Liver (tissue), 9 donors: ENCODE data around the gene SH2D6. TPM values are rescaled to one million over a fixed set of nuclear protein-coding genes. Genes with fewer than 3 reads are reported as not detected.

Experiments
- DNase-seq: peaks from one replicate; pipeline ENCODE4 v3.0.0-alpha.2; 2017; ENCODE audit warnings: low spot score
- H3K27ac ChIP-seq, 2 donors: one replicate each; pipeline ENCODE4 v1.7.0; 2013; ENCODE audit warnings: inconsistent platforms in 2 of 2, low read length in 2 of 2, control low read depth in 1 of 2, low read depth in 1 of 2, mild to moderate bottlenecking in 1 of 2
- H3K27me3 ChIP-seq, 4 donors: one replicate each; pipeline versions ENCODE4 v1.6.1 to v1.7.0; 2013; ENCODE audit warnings: low read length in 3 of 4, inconsistent platforms in 1 of 4, mild to moderate bottlenecking in 1 of 4, moderate library complexity in 1 of 4; ENCODE audit not compliant: control insufficient read depth in 4 of 4, insufficient read depth in 4 of 4
- H3K36me3 ChIP-seq, 4 donors: one replicate each; pipeline versions ENCODE4 v1.6.1 to v1.7.0; 2013; ENCODE audit warnings: low read length in 3 of 4, mild to moderate bottlenecking in 3 of 4, low read depth in 1 of 4, moderate library complexity in 1 of 4; ENCODE audit not compliant: control insufficient read depth in 4 of 4, insufficient read depth in 3 of 4
- H3K4me1 ChIP-seq, 4 donors: one replicate each; pipeline versions ENCODE4 v1.6.1 to v1.7.0; 2013; ENCODE audit warnings: low read length in 3 of 4, mild to moderate bottlenecking in 3 of 4, moderate library complexity in 1 of 4; ENCODE audit not compliant: control insufficient read depth in 4 of 4, insufficient read depth in 4 of 4
- H3K4me3 ChIP-seq, 3 donors: one replicate each; pipeline versions ENCODE4 v1.6.1 to v1.7.0; 2013; ENCODE audit warnings: low read length in 3 of 3, control low read depth in 1 of 3, low read depth in 1 of 3, mild to moderate bottlenecking in 1 of 3
- H3K9ac ChIP-seq, 2 donors: one replicate each; pipeline ENCODE4 v1.7.0; 2013; ENCODE audit warnings: low read length in 2 of 2, mild to moderate bottlenecking in 2 of 2, moderate library complexity in 2 of 2, control low read depth in 1 of 2, low read depth in 1 of 2
- H3K9me3 ChIP-seq, 4 donors: one replicate each; pipeline versions ENCODE4 v1.6.1 to v1.7.0; 2013; ENCODE audit warnings: low read length in 3 of 4; ENCODE audit not compliant: control insufficient read depth in 4 of 4
- ATF3 ChIP-seq: IDR thresholded peaks from 2 replicates; pipeline ENCODE4 v1.6.1; 2016; ENCODE audit warnings: antibody characterized with exemption
- CTCF ChIP-seq: fragments of 150-350 bp; IDR thresholded peaks from 2 replicates; pipeline ENCODE4 v1.5.1; 2017; ENCODE audit warnings: improper control_type of control experiment, low read depth, low read length; ENCODE audit not compliant: missing input control
- EGR1 ChIP-seq, 2 donors: IDR thresholded peaks; 2 replicates each; pipeline ENCODE4 v1.6.1; 2016 to 2018; ENCODE audit warnings: antibody characterized with exemption in 2 of 2, low read depth in 2 of 2
- FOXA1 ChIP-seq: IDR thresholded peaks from 2 replicates; pipeline ENCODE4 v1.6.1; 2016; ENCODE audit warnings: antibody characterized with exemption
- FOXA2 ChIP-seq: IDR thresholded peaks from 2 replicates; pipeline ENCODE4 v1.6.1; 2016; ENCODE audit warnings: antibody characterized with exemption
- GABPA ChIP-seq, 2 donors: IDR thresholded peaks in 1 of 2; conservative IDR thresholded peaks in 1 of 2; 2 replicates each; pipeline ENCODE4 v1.6.1; 2016; ENCODE audit warnings: antibody characterized with exemption in 2 of 2, mild to moderate bottlenecking in 1 of 2, moderate library complexity in 1 of 2
- HNF4G ChIP-seq: IDR thresholded peaks from 2 replicates; pipeline ENCODE4 v1.6.1; 2016; ENCODE audit warnings: antibody characterized with exemption
- JUND ChIP-seq, 2 donors: IDR thresholded peaks; 2 replicates each; pipeline ENCODE4 v1.6.1; 2016; ENCODE audit warnings: antibody characterized with exemption in 2 of 2
- MAX ChIP-seq: IDR thresholded peaks from 2 replicates; pipeline ENCODE4 v1.6.1; 2016; ENCODE audit warnings: antibody characterized with exemption
- RXRA ChIP-seq, 2 donors: IDR thresholded peaks; 2 replicates each; pipeline ENCODE4 v1.6.1; 2017 to 2018; ENCODE audit warnings: antibody characterized with exemption in 2 of 2, mild to moderate bottlenecking in 1 of 2
- SP1 ChIP-seq: IDR thresholded peaks from 2 replicates; pipeline ENCODE4 v1.6.1; 2018; ENCODE audit warnings: antibody characterized with exemption, mild to moderate bottlenecking
- TAF1 ChIP-seq: conservative IDR thresholded peaks from 2 replicates; pipeline ENCODE4 v1.6.1; 2016; ENCODE audit warnings: antibody characterized with exemption, mild to moderate bottlenecking
- ZBTB33 ChIP-seq: IDR thresholded peaks from 2 replicates; pipeline ENCODE4 v1.6.1; 2016; ENCODE audit warnings: antibody characterized with exemption
- whole genome bisulfite sequencing: extraction: QIAGEN DNeasy Blood & Tissue Kit; methylation state at CpG from one replicate; pipeline ENCODE4 v1.1.7; 2013; 5-methylcytosine and 5-hydroxymethylcytosine counted together
- polyA plus RNA-seq, 2 donors: library from polyadenylated mRNA; stranded (reverse) in 1 of 2; unstranded in 1 of 2; fragments of 200-250 nt in 1 of 2; fragments of >200 nt in 1 of 2; fragmentation: Nextera tagmentation in 1 of 2; extraction: Ambion mirVana in 1 of 2; gene quantifications; one replicate each; pipeline versions ENCODE4 v1.2.1 to v1.2.3, GENCODE V29; 2013 to 2015
- total RNA-seq, 2 donors: library from RNA; depleted of rRNA; stranded (reverse); fragments of >200 nt; gene quantifications; one replicate each; pipeline ENCODE4 v1.2.3, GENCODE V29; 2014
- donor health status: healthy.
- donor health status: healthy.
- donor health status: healthy.
- donor health status: healthy.
- donor health status: healthy.

Gene SH2D6
- total and polyA plus RNA-seq, 4 donors = 0.28 to 0.92 (median 0.39) TPM; not detected in 1

GRCh38 chr2:85446296-85447221 lies 28.0 kb downstream of the SH2D6 start:
- TF ChIP-seq ATF3 (peak; percentile 4), GABPA (IDR thresholded peaks at IDR 0.05 in 1 of 2, conservative IDR thresholded peaks at IDR 0.05 in 1 of 2) (no peak), MAX (no peak), FOXA1 (no peak), FOXA2 (no peak)
- H3K9me3 ChIP-seq = no peaks in the 10 kb centered on the region
- WGBS = 83% methylated on average over 14 of the region's 14 CpGs
- H3K4me3 ChIP-seq = no peak overlapping the region
- H3K27ac ChIP-seq = peak overlapping the region in 1 of 2 donors; percentile 59
- H3K36me3 ChIP-seq = no peaks in the 10 kb centered on the region
- no peak overlapping the region for H3K9ac ChIP-seq
- no peak for DNase-seq
- H3K27me3 ChIP-seq = no peaks in the 10 kb centered on the region
- peaks cover 4 to 10% (median 9%) of the 10 kb centered on the region in 4 donors for H3K4me1 ChIP-seq

GRCh38 chr2:85447222-85447585 lies 28.7 kb downstream of the SH2D6 start:
- DNase-seq = no peak
- no peak overlapping the region for H3K9ac ChIP-seq
- no peak for TF ChIP-seq TAF1
- TF ChIP-seq HNF4G = no peak
- H3K4me1 ChIP-seq = peaks cover 4 to 10% (median 9%) of the 10 kb centered on the region in 4 donors
- H3K27ac ChIP-seq = no peak overlapping the region
- H3K4me3 ChIP-seq = no peak overlapping the region
- H3K36me3 ChIP-seq = no peaks in the 10 kb centered on the region
- WGBS = 88% methylated on average over 8 of the region's 8 CpGs
- H3K9me3 ChIP-seq = no peaks in the 10 kb centered on the region
- no peaks in the 10 kb centered on the region for H3K27me3 ChIP-seq

GRCh38 chr2:85448461-85449213 lies 30.1 kb downstream of the SH2D6 start:
- Histone ChIP-seq H3K4me1 (peaks cover 4 to 10% (median 9%) of the 10 kb centered on the region in 4 donors), H3K9me3 (no peaks in the 10 kb centered on the region), H3K4me3 (no peak overlapping the region), H3K9ac (no peak overlapping the region), H3K27me3 (no peaks in the 10 kb centered on the region), H3K27ac (no peak overlapping the region), H3K36me3 (no peaks in the 10 kb centered on the region)
- WGBS = 93% methylated on average over 8 of the region's 8 CpGs
- DNase-seq = no peak
- no peak for TF ChIP-seq CTCF
- TF ChIP-seq SP1 = no peak
- no peak for TF ChIP-seq FOXA1
- no peak for TF ChIP-seq ZBTB33
- no peak for TF ChIP-seq EGR1 (IDR thresholded peaks at IDR 0.05; ENCODE audit: low read depth in 2 of 2)
- no peak for TF ChIP-seq JUND (IDR thresholded peaks at IDR 0.05)
- TF ChIP-seq RXRA (IDR thresholded peaks at IDR 0.05) = no peak
- TF ChIP-seq MAX = no peak
